Endothelial cell of umbilical vein (primary cell): ENCODE data around the gene PRKAR1B. TPM values are rescaled to one million over a fixed set of nuclear protein-coding genes. Genes with fewer than 3 reads are reported as not detected.

Source experiments
- BruUV-seq: library from RNA; stranded (reverse); fragments of 400-500 nt; replicated peaks from 2 replicates; lab custom pipeline; 2021; lab: Mats Ljungman, UMichigan
- CTCF ChIA-PET: fragments of 300-600, 350-600 bp; sonication (Branson Sonifier 250); formaldehyde crosslinking; loops from one replicate; lab custom pipeline; 2021; ENCODE audit warnings: antibody characterized with exemption, inconsistent platforms; lab: Charles Lee
- POLR2A ChIA-PET: fragments of 300-600, 350-600 bp; sonication (Branson Sonifier 250); formaldehyde crosslinking; loops from one replicate; lab custom pipeline; 2021; ENCODE audit warnings: antibody characterized with exemption, inconsistent platforms; lab: Charles Lee
- DNase-seq: peaks from one replicate; pipeline ENCODE4 v3.0.0-alpha.2; 2011; ENCODE audit warnings: low read depth, low spot score
- FAIRE-seq: peaks from 2 replicates; lab custom pipeline; 2011; peaks lifted over from hg19 to GRCh38; lab: Jason Lieb, UNC
- H2AFZ ChIP-seq: 2 replicates; pipeline ENCODE4 v1.6.0; 2012; ENCODE audit warnings: low read depth, low read length, control low read depth, inconsistent platforms
- H3K27ac ChIP-seq: 2 replicates; pipeline ENCODE4 v1.5.1; 2011; ENCODE audit warnings: low read depth, mild to moderate bottlenecking, control low read depth, low read length, moderate library complexity; ENCODE audit not compliant: insufficient read depth
- H3K27me3 ChIP-seq, 2 experiments: 2 replicates each; pipeline versions ENCODE4 v1.6.0 to v1.6.1; 2011; ENCODE audit warnings: low read length in 2 of 2, mixed read lengths in 1 of 2; ENCODE audit not compliant: control insufficient read depth in 2 of 2, insufficient read depth in 2 of 2
- H3K36me3 ChIP-seq, 2 experiments: 2 replicates in 1 of 2; 3 replicates in 1 of 2; pipeline ENCODE4 v1.5.1; 2011; ENCODE audit warnings: low read length in 2 of 2, mild to moderate bottlenecking in 1 of 2, moderate library complexity in 1 of 2; ENCODE audit not compliant: control insufficient read depth in 2 of 2, insufficient read depth in 2 of 2; ENCODE audit errors: extremely low read depth in 1 of 2
- H3K4me1 ChIP-seq: 3 replicates; pipeline ENCODE4 v1.5.1; 2011; ENCODE audit warnings: mild to moderate bottlenecking, low read length; ENCODE audit not compliant: control insufficient read depth, insufficient read depth; ENCODE audit errors: extremely low read depth
- H3K4me2 ChIP-seq: 2 replicates; pipeline ENCODE4 v1.6.1; 2011; ENCODE audit warnings: low read length, control low read depth, mixed read lengths; ENCODE audit not compliant: insufficient read depth
- H3K4me3 ChIP-seq, 3 experiments: fragments of 200-600 bp in 1 of 3; sonication (generic), shearing (Covaris generic) in 1 of 3; replicated peaks in 1 of 3; 2 replicates each; pipeline ENCODE4 v1.5.1; 2011 to 2016; ENCODE audit warnings: control low read depth in 3 of 3, low read length in 3 of 3, mild to moderate bottlenecking in 2 of 3, inconsistent platforms in 1 of 3, low read depth in 1 of 3, moderate library complexity in 1 of 3; ENCODE audit not compliant: insufficient read depth in 1 of 3
- H3K79me2 ChIP-seq: 2 replicates; pipeline ENCODE4 v1.6.0; 2012; ENCODE audit warnings: low read length, inconsistent platforms; ENCODE audit not compliant: control insufficient read depth, insufficient read depth
- H3K9ac ChIP-seq: replicated peaks from 2 replicates; pipeline ENCODE3; 2011; ENCODE audit warnings: low read length, control low read depth; ENCODE audit not compliant: insufficient read depth; ENCODE audit errors: extremely low read depth
- H3K9me1 ChIP-seq: replicated peaks from 3 replicates; pipeline ENCODE4 v1.6.0; 2011; ENCODE audit warnings: mild to moderate bottlenecking, low read length; ENCODE audit not compliant: control insufficient read depth, insufficient read depth; ENCODE audit errors: extremely low read depth
- H3K9me3 ChIP-seq: replicated peaks from 2 replicates; pipeline ENCODE4 v1.5.1; 2012; ENCODE audit warnings: low read length, inconsistent platforms; ENCODE audit not compliant: control insufficient read depth, insufficient read depth
- H4K20me1 ChIP-seq: replicated peaks from 2 replicates; pipeline ENCODE3; 2011; ENCODE audit warnings: mild to moderate bottlenecking, low read length; ENCODE audit not compliant: control insufficient read depth, insufficient read depth; ENCODE audit errors: extremely low read depth
- CTCF ChIP-seq, 2 donors: IDR thresholded peaks; 1 replicate in 1 of 2; 2 replicates in 1 of 2; pipeline ENCODE4 v1.5.1; 2011; ENCODE audit warnings: low read length in 2 of 2, mild to moderate bottlenecking in 2 of 2, moderate library complexity in 2 of 2, control low read depth in 1 of 2, inconsistent platforms in 1 of 2, low read depth in 1 of 2; ENCODE audit not compliant: insufficient read depth in 1 of 2; ENCODE audit errors: extremely low read depth in 1 of 2
- EZH2 ChIP-seq: IDR thresholded peaks from 2 replicates; pipeline ENCODE4 v1.6.1; 2012; ENCODE audit warnings: borderline replicate concordance, low read depth, mild to moderate bottlenecking, moderate library complexity, low read length, inconsistent platforms; ENCODE audit not compliant: severe bottlenecking
- FOS ChIP-seq: IDR thresholded peaks from 2 replicates; pipeline ENCODE4 v1.6.1; 2011; ENCODE audit warnings: mild to moderate bottlenecking, low read length, moderate library complexity, borderline replicate concordance; ENCODE audit not compliant: insufficient read depth
- GATA2 ChIP-seq: IDR thresholded peaks from 2 replicates; pipeline ENCODE4 v1.7.0; 2011; ENCODE audit warnings: low read depth, mild to moderate bottlenecking, moderate library complexity, mixed read lengths, low read length; ENCODE audit not compliant: insufficient read length, insufficient read depth
- JUN ChIP-seq: IDR thresholded peaks from 2 replicates; pipeline ENCODE4 v1.6.1; 2011; ENCODE audit warnings: borderline replicate concordance, low read depth; ENCODE audit not compliant: insufficient read length, insufficient read depth
- MAX ChIP-seq: IDR thresholded peaks from 2 replicates; pipeline ENCODE4 v1.6.1; 2011; ENCODE audit not compliant: insufficient read depth, insufficient read length
- MYC ChIP-seq: IDR thresholded peaks from one replicate; pipeline ENCODE4 v1.6.1; 2011; ENCODE audit warnings: mild to moderate bottlenecking, low read depth, low read length
- POLR2A ChIP-seq: IDR thresholded peaks from 2 replicates; pipeline ENCODE4 v1.6.1; 2012; ENCODE audit warnings: low read depth, mild to moderate bottlenecking, control low read depth, low read length
- POLR2AphosphoS5 ChIP-seq: IDR thresholded peaks from 2 replicates; pipeline ENCODE4 v1.6.1; 2012; ENCODE audit warnings: low read depth, mild to moderate bottlenecking, control low read depth, low read length, moderate library complexity; ENCODE audit not compliant: insufficient read depth
- dilution Hi-C: fragments of 300-500 bp; cut with MboI; formaldehyde crosslinking; loops from one replicate; pipeline ENCODE4 v1.15.0; 2019; ENCODE audit warnings: low sequenced_read_pairs; ENCODE audit not compliant: extremely low pct_ligation_motif_present
- intact Hi-C: fragments of 100-400 bp; cut with micrococcal nuclease; formaldehyde crosslinking; loops from one replicate; pipeline ENCODE4 v1.10.0; 2022
- polyA plus RNA-seq, 4 experiments: library from polyadenylated mRNA; depleted of rRNA in 3 of 4; stranded (reverse) in 3 of 4; unstranded in 1 of 4; fragments of >200 nt; gene quantifications; 2 replicates each; pipeline versions ENCODE4 v1.2.1 to v1.2.3, GENCODE V29; 2011 to 2012; ENCODE audit warnings: missing spikeins in 1 of 4
- total RNA-seq: library from RNA; stranded (reverse); gene quantifications from 2 replicates; pipeline ENCODE4 v1.2.3, GENCODE V29; 2021

Gene PRKAR1B
- total and polyA plus RNA-seq, 2 donors (not counting 3 experiments of a cell fraction or from before 2014, with no cell fraction given) = 15.4 to 29.2 TPM

GRCh38 chr7:772005-772294, 44.9 kb upstream of the PRKAR1B start:
- H3K27ac ChIP-seq = no peak overlapping the region
- no peaks in the 10 kb centered on the region for H3K27me3 ChIP-seq
- dilution Hi-C loops (no loop called here), intact Hi-C loops (loop anchor here (5.0 to 10.0 kb wide), 2 partner anchors 137 to 255 kb away; partner anchors contain the start of gene PDGFA)
- peaks cover 0 to 3% of the 10 kb centered on the region in 2 experiments for H3K36me3 ChIP-seq
- no peak overlapping the region for H3K4me2 ChIP-seq
- no peaks in the 10 kb centered on the region for H4K20me1 ChIP-seq
- H3K79me2 ChIP-seq = no peaks in the 10 kb centered on the region
- H3K4me3 ChIP-seq = no peak overlapping the region
- no peak overlapping the region for H3K9ac ChIP-seq
- FAIRE-seq = no peak
- ChIA-PET POLR2A (no interaction called here), CTCF (interaction anchor here (1.3 kb wide), 1 partner anchor 439 kb away, joined by 7 read pairs; no protein-coding TSS in a partner anchor)
- no peaks in the 10 kb centered on the region for H3K9me1 ChIP-seq
- H3K9me3 ChIP-seq = no peaks in the 10 kb centered on the region
- DNase-seq = no peak
- H2AFZ ChIP-seq = no peak overlapping the region
- no TSS peak for BruUV-seq
- no peak for TF ChIP-seq JUN
- TF ChIP-seq EZH2 = no peak
- no peak for TF ChIP-seq POLR2AphosphoS5
- TF ChIP-seq FOS = no peak
- TF ChIP-seq MYC = no peak
- no peak for TF ChIP-seq MAX
- no peak for TF ChIP-seq CTCF (IDR thresholded peaks at IDR 0.05; ENCODE audit: extremely low read depth in 1 of 2, insufficient read depth in 1 of 2, low read depth in 1 of 2, low read length in 2 of 2)
- no peak for TF ChIP-seq POLR2A
- TF ChIP-seq GATA2 = no peak
- peaks cover 15% of the 10 kb centered on the region for H3K4me1 ChIP-seq
